ENCODE results near the gene SH3RF3. TPM values are rescaled to one million over a fixed set of nuclear protein-coding genes. Genes with fewer than 3 reads are reported as not detected.

Gene SH3RF3
- total RNA-seq, 1 experiment from 2014 or later, result not detected

DNA sequence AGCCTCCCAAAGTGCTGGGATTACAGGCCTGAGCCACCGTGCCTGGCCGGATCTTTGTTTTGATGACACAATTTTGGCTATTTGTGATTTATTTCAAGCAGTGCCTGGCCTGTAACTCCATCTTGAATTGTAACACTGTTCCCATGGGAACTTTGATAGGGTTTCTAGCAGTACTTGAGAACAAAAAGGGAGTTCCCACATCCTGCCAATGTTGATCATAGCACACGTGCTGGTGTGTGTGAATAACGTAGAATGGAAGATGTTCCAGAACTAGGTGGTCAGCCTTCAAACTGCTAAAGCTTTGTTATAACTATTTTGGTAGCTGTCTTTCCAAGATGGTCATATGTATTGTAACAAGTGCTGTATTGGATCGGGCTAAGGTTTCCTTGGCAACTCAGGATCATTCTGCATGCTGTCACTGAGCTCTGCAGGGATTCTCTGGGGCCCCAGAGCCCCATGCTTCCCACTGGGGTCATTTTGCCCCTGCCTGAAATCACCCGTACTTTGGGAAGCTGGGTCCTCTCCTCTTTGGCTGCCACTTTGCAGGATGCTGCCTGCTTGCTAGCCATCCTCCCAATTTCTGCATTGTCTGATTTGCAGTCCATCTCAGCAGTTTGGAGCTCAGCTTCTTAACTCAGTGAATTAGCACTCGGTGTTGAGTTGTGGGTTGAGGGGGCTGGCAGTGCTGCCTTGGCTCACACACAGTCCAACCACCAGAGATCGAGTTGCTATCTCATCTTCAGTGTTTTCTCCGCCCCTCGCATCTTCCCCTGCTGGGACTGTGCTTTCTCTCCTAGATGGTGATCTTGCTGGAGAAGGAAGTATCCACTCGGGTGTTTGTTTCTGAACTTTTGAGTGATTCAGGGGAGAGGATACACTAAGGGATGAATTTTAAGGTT lies 26.8 kb downstream of the SH3RF3 start (continued):
- TF ChIP-seq, protein P1, sequence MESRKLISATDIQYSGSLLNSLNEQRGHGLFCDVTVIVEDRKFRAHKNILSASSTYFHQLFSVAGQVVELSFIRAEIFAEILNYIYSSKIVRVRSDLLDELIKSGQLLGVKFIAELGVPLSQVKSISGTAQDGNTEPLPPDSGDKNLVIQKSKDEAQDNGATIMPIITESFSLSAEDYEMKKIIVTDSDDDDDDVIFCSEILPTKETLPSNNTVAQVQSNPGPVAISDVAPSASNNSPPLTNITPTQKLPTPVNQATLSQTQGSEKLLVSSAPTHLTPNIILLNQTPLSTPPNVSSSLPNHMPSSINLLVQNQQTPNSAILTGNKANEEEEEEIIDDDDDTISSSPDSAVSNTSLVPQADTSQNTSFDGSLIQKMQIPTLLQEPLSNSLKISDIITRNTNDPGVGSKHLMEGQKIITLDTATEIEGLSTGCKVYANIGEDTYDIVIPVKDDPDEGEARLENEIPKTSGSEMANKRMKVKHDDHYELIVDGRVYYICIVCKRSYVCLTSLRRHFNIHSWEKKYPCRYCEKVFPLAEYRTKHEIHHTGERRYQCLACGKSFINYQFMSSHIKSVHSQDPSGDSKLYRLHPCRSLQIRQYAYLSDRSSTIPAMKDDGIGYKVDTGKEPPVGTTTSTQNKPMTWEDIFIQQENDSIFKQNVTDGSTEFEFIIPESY (IDR thresholded peaks at IDR 0.05; ENCODE audit: extremely low read depth, insufficient replicate concordance, low read length), result no peak
- TF ChIP-seq, protein P2, sequence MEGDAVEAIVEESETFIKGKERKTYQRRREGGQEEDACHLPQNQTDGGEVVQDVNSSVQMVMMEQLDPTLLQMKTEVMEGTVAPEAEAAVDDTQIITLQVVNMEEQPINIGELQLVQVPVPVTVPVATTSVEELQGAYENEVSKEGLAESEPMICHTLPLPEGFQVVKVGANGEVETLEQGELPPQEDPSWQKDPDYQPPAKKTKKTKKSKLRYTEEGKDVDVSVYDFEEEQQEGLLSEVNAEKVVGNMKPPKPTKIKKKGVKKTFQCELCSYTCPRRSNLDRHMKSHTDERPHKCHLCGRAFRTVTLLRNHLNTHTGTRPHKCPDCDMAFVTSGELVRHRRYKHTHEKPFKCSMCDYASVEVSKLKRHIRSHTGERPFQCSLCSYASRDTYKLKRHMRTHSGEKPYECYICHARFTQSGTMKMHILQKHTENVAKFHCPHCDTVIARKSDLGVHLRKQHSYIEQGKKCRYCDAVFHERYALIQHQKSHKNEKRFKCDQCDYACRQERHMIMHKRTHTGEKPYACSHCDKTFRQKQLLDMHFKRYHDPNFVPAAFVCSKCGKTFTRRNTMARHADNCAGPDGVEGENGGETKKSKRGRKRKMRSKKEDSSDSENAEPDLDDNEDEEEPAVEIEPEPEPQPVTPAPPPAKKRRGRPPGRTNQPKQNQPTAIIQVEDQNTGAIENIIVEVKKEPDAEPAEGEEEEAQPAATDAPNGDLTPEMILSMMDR (IDR thresholded peaks at IDR 0.05 in 2 of 3, conservative IDR thresholded peaks at IDR 0.05 in 1 of 3; ENCODE audit: borderline replicate concordance in 1 of 3, insufficient read depth in 1 of 3, low read depth in 2 of 3, low read length in 2 of 3), result no peak

DNA sequence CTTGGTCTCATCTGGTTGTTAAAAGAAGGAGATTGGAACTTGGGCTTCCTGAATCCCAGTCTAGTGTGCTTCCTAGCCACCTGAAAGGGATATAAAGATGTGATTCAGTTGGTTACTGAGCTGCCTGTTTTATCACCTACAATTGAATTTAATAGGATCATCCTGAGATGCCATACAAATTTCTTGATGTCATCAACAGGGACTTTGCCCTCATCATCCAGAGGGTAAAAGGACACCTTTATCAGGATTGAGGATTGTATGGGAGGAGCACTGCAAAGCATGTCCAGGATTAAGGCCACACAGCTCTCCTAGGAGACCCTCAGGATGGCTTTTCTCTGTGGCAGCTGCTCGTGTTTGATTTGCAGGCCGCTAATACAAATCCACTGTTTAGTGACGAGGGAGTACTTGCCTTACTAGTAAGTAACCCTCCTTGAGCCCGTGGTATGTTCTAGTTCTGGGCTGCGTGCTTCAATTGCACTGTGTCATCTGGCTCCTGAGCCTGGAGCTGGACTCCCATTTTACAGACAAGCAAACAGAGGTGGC lies 28.6 kb downstream of the SH3RF3 start:
- Histone ChIP-seq H3K79me2 (ENCODE audit: insufficient read depth, low read length) (no peaks in the 10 kb centered on the region), H3K27me3 (ENCODE audit: insufficient read depth, low read length) (peaks cover 22% of the 10 kb centered on the region), H3K36me3 (ENCODE audit: control insufficient read depth in 1 of 2, insufficient read depth in 2 of 2, low read length in 2 of 2) (no peaks in the 10 kb centered on the region), H2AFZ (ENCODE audit: low read depth, low read length, poor library complexity, severe bottlenecking) (no peak overlapping the region), H3K9me3 (ENCODE audit: control insufficient read depth in 1 of 2, insufficient read depth in 1 of 2, low read depth in 1 of 2, low read length in 2 of 2) (no peaks in the 10 kb centered on the region), H4K20me1 (ENCODE audit: insufficient read depth) (no peaks in the 10 kb centered on the region), H3K9me2 (ENCODE audit: insufficient read depth) (no peaks in the 10 kb centered on the region), H3K27ac (ENCODE audit: low read depth, low read length) (no peak overlapping the region), H3K4me2 (ENCODE audit: low read length) (no peak overlapping the region), H3K4me3 (replicated peaks in 1 of 2; ENCODE audit: low read depth in 1 of 2, low read length in 2 of 2) (no peak overlapping the region), H3K9ac (ENCODE audit: low read length) (no peak overlapping the region), H3K4me1 (ENCODE audit: control insufficient read depth in 1 of 2, insufficient read depth in 2 of 2, low read length in 2 of 2) (no peaks in the 10 kb centered on the region)
- no TSS peak for BruUV-seq (replicated peaks)
- RAD21 ChIA-PET (ENCODE audit: low non-redundant PET in 1 of 2, low total read pairs in 2 of 2, uncharacterized antibody in 2 of 2, unreplicated experiment in 2 of 2), result no interaction called here
- CTCF ChIA-PET, result no interaction called here
- POLR2A ChIA-PET, result no interaction called here
- intact Hi-C loops (cut with micrococcal nuclease), result no loop called here
- no peak for DNase-seq (ENCODE audit: low read depth, low spot score)
- no peak for ATAC-seq
- TF ChIP-seq JUND (IDR thresholded peaks at IDR 0.05) (no peak), POLR2A (IDR thresholded peaks at IDR 0.05; ENCODE audit: borderline replicate concordance, extremely low read depth, insufficient read depth, insufficient read length) (no peak), ZNF274 (IDR thresholded peaks at IDR 0.05; ENCODE audit: low read depth, low read length) (no peak), CBX3 (IDR thresholded peaks at IDR 0.05; ENCODE audit: low read depth) (no peak), EGR1 (IDR thresholded peaks at IDR 0.05; ENCODE audit: low read depth) (no peak), EZH2phosphoT487 (IDR thresholded peaks at IDR 0.05; ENCODE audit: borderline replicate concordance) (no peak), POLR2AphosphoS5 (IDR thresholded peaks at IDR 0.05; ENCODE audit: low read depth, low read length) (no peak), TCF7L2 (IDR thresholded peaks at IDR 0.05; ENCODE audit: borderline replicate concordance, extremely low read depth, insufficient read depth, insufficient read length) (no peak), SRF (IDR thresholded peaks at IDR 0.05; ENCODE audit: low read depth) (no peak), ELF1 (IDR thresholded peaks at IDR 0.05; ENCODE audit: borderline replicate concordance, low read depth) (no peak), YY1 (IDR thresholded peaks at IDR 0.05; ENCODE audit: extremely low read depth, insufficient replicate concordance, low read depth, low read length) (no peak), RAD21 (IDR thresholded peaks at IDR 0.05; ENCODE audit: low read depth) (no peak), SP1 (IDR thresholded peaks at IDR 0.05; ENCODE audit: low read depth) (no peak), EZH2 (IDR thresholded peaks at IDR 0.05) (no peak)
- TF ChIP-seq, protein P3, sequence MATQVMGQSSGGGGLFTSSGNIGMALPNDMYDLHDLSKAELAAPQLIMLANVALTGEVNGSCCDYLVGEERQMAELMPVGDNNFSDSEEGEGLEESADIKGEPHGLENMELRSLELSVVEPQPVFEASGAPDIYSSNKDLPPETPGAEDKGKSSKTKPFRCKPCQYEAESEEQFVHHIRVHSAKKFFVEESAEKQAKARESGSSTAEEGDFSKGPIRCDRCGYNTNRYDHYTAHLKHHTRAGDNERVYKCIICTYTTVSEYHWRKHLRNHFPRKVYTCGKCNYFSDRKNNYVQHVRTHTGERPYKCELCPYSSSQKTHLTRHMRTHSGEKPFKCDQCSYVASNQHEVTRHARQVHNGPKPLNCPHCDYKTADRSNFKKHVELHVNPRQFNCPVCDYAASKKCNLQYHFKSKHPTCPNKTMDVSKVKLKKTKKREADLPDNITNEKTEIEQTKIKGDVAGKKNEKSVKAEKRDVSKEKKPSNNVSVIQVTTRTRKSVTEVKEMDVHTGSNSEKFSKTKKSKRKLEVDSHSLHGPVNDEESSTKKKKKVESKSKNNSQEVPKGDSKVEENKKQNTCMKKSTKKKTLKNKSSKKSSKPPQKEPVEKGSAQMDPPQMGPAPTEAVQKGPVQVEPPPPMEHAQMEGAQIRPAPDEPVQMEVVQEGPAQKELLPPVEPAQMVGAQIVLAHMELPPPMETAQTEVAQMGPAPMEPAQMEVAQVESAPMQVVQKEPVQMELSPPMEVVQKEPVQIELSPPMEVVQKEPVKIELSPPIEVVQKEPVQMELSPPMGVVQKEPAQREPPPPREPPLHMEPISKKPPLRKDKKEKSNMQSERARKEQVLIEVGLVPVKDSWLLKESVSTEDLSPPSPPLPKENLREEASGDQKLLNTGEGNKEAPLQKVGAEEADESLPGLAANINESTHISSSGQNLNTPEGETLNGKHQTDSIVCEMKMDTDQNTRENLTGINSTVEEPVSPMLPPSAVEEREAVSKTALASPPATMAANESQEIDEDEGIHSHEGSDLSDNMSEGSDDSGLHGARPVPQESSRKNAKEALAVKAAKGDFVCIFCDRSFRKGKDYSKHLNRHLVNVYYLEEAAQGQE (IDR thresholded peaks at IDR 0.05; ENCODE audit: low read depth), result no peak

All from HCT116 (cell line).